ENCODE measurements around the gene CEP20. TPM values are rescaled to one million over a fixed set of nuclear protein-coding genes. Genes with fewer than 3 reads are reported as not detected.
"Not testable (repeated sequence)": the region's sequence is repeated elsewhere in the genome, so short reads cannot be mapped to it uniquely, and the experiment has no call there.

Gene CEP20
- total RNA-seq, 4 donors from 2014 or later, result 9.4 to 21.7 (median 20.8) TPM

DNA sequence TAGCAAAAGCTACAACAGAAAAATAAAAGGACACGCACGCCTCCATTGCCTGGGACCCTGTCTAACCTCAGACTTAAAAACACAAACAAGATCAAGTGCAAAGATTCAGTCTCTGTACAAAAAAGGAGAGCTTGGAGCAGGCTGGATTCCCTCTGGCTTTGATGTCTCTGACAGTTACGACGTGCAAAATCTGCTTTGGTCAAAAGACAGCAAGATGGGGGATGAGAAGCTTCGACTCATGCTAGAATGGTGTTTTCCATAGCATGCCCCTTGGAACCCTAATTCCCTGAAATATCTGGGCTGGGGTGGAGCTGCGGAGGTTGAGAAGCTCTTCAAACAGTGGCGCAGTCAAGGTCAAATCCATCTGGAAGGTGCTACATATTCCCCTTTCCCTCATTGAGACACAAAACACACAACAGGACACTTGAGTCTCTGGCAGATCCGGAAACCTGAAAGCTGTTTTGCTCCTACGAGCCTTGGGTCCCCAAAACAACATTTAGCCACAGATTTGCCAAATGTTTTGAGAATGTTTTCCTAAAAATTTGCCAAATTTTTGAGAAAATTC, 40.7 kb downstream of the CEP20 start:
- Histone ChIP-seq H3K9me3 (no peaks in the 10 kb centered on the region), H3K4me1 (peaks cover 0 to 3% (median 0%) of the 10 kb centered on the region in 4 donors), H3K27me3 (no peaks in the 10 kb centered on the region), H3K27ac (peak overlapping the region; percentile 55 to 92 (median 83)), H3K36me3 (no peaks in the 10 kb centered on the region), H3K4me3 (peak overlapping the region in 1 of 4 donors; percentile 11)
- TF ChIP-seq, protein P1, sequence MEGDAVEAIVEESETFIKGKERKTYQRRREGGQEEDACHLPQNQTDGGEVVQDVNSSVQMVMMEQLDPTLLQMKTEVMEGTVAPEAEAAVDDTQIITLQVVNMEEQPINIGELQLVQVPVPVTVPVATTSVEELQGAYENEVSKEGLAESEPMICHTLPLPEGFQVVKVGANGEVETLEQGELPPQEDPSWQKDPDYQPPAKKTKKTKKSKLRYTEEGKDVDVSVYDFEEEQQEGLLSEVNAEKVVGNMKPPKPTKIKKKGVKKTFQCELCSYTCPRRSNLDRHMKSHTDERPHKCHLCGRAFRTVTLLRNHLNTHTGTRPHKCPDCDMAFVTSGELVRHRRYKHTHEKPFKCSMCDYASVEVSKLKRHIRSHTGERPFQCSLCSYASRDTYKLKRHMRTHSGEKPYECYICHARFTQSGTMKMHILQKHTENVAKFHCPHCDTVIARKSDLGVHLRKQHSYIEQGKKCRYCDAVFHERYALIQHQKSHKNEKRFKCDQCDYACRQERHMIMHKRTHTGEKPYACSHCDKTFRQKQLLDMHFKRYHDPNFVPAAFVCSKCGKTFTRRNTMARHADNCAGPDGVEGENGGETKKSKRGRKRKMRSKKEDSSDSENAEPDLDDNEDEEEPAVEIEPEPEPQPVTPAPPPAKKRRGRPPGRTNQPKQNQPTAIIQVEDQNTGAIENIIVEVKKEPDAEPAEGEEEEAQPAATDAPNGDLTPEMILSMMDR (IDR thresholded peaks at IDR 0.05), result no peak
- TF ChIP-seq POLR2AphosphoS5 (IDR thresholded peaks at IDR 0.05) (peak in 2 of 3 donors; percentile 36 to 46), EP300 (IDR thresholded peaks at IDR 0.05; ENCODE audit: low read depth) (no peak)
- in situ Hi-C loops (cut with MboI; ENCODE audit: low pct_ligation_motif_present in 1 of 4, low pct_unique_long_range_greater_than_20kb in 1 of 4, low sequenced_read_pairs in 3 of 4) (no loop called here), intact Hi-C loops (cut with DNase I; ENCODE audit: low total_unique reads) (no loop called here)
- WGBS, 2 donors (ENCODE audit: low coverage in 1 of 2), result 61% methylated on average over 9 of the region's 9 CpGs; no CpG with 5 or more reads in 1 of the 2 donors
- no peak for DNase-seq

DNA sequence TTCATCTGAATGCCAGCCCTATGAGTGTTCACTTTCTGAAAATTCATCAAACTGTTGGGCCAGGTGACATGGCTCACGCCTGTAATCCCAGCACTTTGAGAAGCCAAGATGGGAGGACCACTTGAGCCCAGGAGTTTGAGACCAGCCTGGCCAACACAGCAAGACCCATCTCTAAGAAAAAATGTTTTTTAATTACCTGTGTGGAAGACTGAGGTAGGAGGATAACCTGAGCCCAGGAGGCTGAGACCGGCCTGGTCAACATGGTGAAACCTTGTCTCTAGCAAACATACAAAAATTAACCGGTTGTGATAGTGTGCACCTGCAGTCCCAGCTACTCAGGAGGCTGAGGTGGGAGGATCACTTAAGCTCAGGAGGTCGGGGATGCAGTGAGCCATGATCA, 41.9 kb downstream of the CEP20 start:
- Histone ChIP-seq H3K4me3 (no peak overlapping the region), H3K27ac (peak overlapping the region; percentile 55 to 92 (median 83)), H3K36me3 (no peaks in the 10 kb centered on the region), H3K4me1 (peaks cover 0 to 3% (median 0%) of the 10 kb centered on the region in 4 donors), H3K27me3 (no peaks in the 10 kb centered on the region), H3K9me3 (no peaks in the 10 kb centered on the region)
- DNase-seq, result no peak
- in situ Hi-C loops (cut with MboI; ENCODE audit: low pct_ligation_motif_present in 1 of 4, low pct_unique_long_range_greater_than_20kb in 1 of 4, low sequenced_read_pairs in 3 of 4) (no loop called here), intact Hi-C loops (cut with DNase I; ENCODE audit: low total_unique reads) (no loop called here)
- TF ChIP-seq, protein P1 (IDR thresholded peaks at IDR 0.05), result no peak
- TF ChIP-seq POLR2AphosphoS5 (IDR thresholded peaks at IDR 0.05) (no peak), EP300 (IDR thresholded peaks at IDR 0.05; ENCODE audit: low read depth) (no peak), POLR2A (IDR thresholded peaks at IDR 0.05) (no peak)
- 66 to 80% methylated on average over 2 to 4 of the region's 4 CpGs for WGBS, 2 donors (ENCODE audit: low coverage in 1 of 2)

DNA sequence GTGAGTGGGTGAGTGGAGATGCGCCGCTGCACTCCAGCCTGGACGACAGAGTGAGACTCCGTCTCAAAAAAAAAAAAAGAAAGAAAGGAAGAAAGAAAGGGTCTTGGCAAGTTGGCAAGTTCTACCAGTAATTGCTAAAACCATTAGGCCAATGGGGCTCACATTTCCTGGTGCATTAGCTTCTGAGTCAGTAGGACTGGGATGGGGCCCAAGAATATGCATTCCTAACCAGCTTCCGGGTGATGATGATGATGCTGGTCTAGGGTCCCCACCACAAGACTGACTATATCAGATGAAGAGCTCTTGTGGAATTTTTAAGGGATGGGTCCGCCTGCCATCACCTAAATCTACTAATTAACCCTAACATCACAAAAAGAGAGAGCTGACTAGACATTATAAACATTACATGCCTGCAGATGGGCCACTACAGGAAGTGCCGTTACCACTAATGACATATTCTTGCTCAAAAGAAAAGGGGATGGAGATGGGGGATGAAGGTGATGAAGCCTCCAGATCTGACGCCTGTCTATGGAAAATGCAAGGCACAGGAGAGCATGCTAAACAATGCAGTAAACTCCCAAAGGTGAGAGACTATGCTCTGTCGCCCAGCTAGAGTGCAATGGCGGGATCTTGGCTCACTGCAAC, 44.6 kb downstream of the CEP20 start:
- Histone ChIP-seq H3K4me3 (no peak overlapping the region), H3K9me3 (no peaks in the 10 kb centered on the region), H3K36me3 (no peaks in the 10 kb centered on the region), H3K27ac (peak overlapping the region; percentile 55 to 92 (median 83)), H3K27me3 (no peaks in the 10 kb centered on the region), H3K4me1 (peaks cover 0 to 4% (median 3%) of the 10 kb centered on the region in 4 donors)
- DNase-seq, result no peak
- TF ChIP-seq EP300 (IDR thresholded peaks at IDR 0.05; ENCODE audit: low read depth), result no peak
- no peak for TF ChIP-seq POLR2AphosphoS5 (IDR thresholded peaks at IDR 0.05)
- TF ChIP-seq, protein P1 (IDR thresholded peaks at IDR 0.05), result no peak
- TF ChIP-seq POLR2A (IDR thresholded peaks at IDR 0.05), result no peak
- WGBS, 2 donors (ENCODE audit: low coverage in 1 of 2), result 57 to 71% methylated on average over 3 to 10 of the region's 10 CpGs
- intact Hi-C loops (cut with DNase I; ENCODE audit: low total_unique reads), result no loop called here
- in situ Hi-C loops (cut with MboI; ENCODE audit: low pct_ligation_motif_present in 1 of 4, low pct_unique_long_range_greater_than_20kb in 1 of 4, low sequenced_read_pairs in 3 of 4), result no loop called here

DNA sequence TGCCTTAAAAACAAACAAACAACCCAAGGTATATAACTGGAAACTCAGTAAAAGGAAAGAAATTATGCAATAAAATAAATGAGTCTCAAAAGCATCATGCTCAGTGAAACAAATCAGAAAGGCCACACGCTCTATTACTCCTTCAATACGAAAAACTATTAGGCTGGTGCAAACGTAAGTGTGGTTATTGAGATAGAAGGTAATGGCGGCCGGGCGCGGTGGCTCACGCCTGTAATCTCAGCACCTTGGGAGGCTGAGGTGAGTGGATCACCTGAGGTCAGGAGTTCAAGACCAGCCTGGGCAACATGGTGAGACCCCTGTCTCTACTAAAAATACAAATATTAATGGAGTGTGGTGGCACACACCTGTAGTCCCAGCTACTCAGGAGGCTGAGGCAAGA, 49.2 kb downstream of the CEP20 start:
- DNase-seq; in situ Hi-C loops (cut with MboI; ENCODE audit: low pct_ligation_motif_present in 1 of 4, low pct_unique_long_range_greater_than_20kb in 1 of 4, low sequenced_read_pairs in 3 of 4); H3K36me3 ChIP-seq; intact Hi-C loops (cut with DNase I; ENCODE audit: low total_unique reads); H3K9me3 ChIP-seq; H3K4me3 ChIP-seq; H3K27me3 ChIP-seq: not testable (repeated sequence)
- peak overlapping the region; percentile 57 to 92 (median 83) for H3K27ac ChIP-seq
- 80 to 92% methylated on average over 7 to 8 of the region's 8 CpGs for WGBS, 2 donors (ENCODE audit: low coverage in 1 of 2)
- H3K4me1 ChIP-seq, result peaks cover 0 to 16% (median 12%) of the 10 kb centered on the region in 4 donors

Data from transverse colon (tissue), 4 donors.